Cardiac fibroblast (primary cell): ENCODE data around the gene OXA1L.
A peak's percentile ranks its signal among the peaks of the same experiment; 100 is the strongest.

Source experiments
- DNase-seq, 2 donors: peaks; one replicate each; pipeline versions ENCODE4 v3.0.0 to v3.0.0-alpha.2; 2010; ENCODE audit warnings: low read depth in 2 of 2
- H3K4me3 ChIP-seq, 2 donors: replicated peaks in 1 of 2; 1 replicate in 1 of 2; 2 replicates in 1 of 2; pipeline ENCODE4 v1.5.1; 2011; ENCODE audit warnings: low read depth in 2 of 2, low read length in 2 of 2, mild to moderate bottlenecking in 2 of 2, moderate library complexity in 1 of 2
- TF ChIP-seq, protein P1 (sequence below): IDR thresholded peaks from one replicate; pipeline ENCODE4 v1.5.1; 2011; ENCODE audit warnings: low read depth, mild to moderate bottlenecking, low read length, inconsistent platforms

Gene OXA1L

DNA sequence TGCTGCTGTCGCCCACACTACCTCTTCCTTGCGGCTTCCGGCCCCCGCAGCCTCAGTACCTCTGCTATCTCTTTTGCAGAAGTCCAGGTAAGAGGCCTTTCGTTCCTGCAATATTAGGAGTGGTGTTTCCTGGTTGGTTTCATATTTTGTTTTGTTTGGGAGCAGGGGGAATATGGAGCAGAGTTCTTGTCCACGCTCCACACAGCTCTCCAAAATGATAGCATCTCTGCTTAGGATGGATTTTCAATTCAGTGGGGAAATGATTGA, 768 bp downstream of the OXA1L start:
- peak overlapping the region; percentile 92 to 98 for H3K4me3 ChIP-seq
- TF ChIP-seq, protein P1, sequence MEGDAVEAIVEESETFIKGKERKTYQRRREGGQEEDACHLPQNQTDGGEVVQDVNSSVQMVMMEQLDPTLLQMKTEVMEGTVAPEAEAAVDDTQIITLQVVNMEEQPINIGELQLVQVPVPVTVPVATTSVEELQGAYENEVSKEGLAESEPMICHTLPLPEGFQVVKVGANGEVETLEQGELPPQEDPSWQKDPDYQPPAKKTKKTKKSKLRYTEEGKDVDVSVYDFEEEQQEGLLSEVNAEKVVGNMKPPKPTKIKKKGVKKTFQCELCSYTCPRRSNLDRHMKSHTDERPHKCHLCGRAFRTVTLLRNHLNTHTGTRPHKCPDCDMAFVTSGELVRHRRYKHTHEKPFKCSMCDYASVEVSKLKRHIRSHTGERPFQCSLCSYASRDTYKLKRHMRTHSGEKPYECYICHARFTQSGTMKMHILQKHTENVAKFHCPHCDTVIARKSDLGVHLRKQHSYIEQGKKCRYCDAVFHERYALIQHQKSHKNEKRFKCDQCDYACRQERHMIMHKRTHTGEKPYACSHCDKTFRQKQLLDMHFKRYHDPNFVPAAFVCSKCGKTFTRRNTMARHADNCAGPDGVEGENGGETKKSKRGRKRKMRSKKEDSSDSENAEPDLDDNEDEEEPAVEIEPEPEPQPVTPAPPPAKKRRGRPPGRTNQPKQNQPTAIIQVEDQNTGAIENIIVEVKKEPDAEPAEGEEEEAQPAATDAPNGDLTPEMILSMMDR = no peak
- no peak for DNase-seq

DNA sequence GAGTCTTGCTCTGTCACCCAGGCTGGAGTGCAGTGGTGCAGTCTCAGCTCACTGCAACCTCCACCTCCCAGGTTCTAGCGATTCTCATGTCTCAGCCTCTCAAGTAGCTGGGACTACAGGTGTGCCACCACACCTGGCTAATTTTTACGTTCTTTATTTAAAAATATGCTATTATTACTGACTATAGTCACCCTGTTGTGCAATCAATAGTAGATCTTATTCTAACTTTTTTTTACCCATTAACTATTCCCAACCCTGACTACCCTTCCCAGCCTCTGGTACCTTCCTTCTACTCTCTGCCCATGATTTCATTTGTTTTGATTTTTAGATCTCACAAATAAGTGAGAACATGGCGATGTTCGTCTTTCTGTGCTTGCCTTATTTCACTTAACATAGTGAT, 2.5 kb downstream of the OXA1L start:
- TF ChIP-seq, protein P1 = no peak
- H3K4me3 ChIP-seq = no peak overlapping the region
- DNase-seq = no peak

DNA sequence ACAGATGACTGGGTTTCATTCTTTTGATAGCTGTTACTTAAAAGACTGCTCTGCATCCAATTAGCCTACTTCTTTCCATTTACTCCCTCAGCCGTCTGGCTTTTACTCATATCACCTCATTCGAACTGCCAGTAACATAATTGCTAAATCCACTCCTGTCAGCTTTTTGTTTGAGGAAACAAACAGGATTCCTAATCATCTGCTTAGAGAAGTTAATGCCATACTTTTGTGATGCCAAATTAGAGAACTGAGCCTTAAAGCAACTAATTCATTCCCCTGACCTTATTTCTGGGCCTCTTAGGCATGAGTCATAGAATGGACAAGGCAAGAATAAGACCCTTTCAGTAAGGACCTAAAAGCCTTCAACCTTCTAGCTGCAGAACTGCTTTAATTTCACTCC, 2.9 kb downstream of the OXA1L start:
- no peak for DNase-seq
- H3K4me3 ChIP-seq = no peak overlapping the region
- TF ChIP-seq, protein P1 = no peak

DNA sequence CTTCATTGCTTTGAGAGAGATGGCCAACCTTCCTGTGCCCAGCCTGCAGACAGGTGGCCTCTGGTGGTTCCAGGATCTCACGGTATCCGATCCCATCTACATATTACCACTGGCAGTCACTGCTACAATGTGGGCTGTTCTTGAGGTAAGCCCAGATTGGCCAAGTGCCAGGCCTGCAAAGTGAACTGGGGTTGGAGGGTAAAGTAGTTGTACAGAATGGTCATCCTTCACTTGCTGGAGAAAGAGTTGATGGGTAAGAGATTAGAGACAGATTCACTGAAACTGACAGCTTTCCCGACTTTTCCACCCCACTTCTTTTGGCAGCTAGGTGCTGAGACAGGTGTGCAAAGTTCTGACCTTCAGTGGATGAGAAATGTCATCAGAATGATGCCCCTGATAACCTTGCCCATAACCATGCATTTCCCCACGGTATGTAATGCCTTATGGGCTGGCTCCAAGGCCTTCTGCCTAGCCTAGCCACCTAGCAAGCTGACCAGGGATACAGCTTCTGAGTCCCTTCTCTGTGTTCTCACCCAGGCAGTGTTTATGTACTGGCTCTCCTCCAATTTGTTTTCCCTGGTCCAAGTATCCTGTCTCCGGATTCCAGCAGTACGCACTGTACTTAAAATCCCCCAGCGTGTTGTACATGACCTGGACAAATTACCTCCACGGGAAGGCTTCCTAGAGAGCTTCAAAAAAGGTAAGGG, 4.1 kb downstream of the OXA1L start:
- TF ChIP-seq, protein P1 = no peak
- H3K4me3 ChIP-seq = no peak overlapping the region
- DNase-seq = no peak

DNA sequence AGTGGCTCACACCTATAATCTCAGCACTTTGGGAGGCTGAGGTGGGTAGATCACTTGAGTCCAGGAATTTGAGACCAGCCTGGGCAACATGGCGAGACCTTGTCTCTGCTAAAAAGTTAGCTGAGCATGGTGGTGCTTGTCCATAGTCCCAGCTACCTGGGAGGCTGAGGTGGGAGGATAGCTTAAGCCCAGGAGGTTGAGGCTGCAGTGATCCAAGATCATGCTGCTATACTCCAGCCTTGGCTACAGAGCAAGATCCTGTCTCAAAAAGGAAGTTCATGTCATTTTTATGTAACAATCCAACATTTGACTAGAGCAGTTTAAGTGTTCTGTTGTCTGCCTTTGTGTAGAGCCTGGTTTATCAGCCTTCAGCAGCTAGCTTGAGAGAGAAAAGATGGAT, 6.2 kb downstream of the OXA1L start:
- DNase-seq = no peak
- TF ChIP-seq, protein P1 = no peak
- H3K4me3 ChIP-seq = no peak overlapping the region

DNA sequence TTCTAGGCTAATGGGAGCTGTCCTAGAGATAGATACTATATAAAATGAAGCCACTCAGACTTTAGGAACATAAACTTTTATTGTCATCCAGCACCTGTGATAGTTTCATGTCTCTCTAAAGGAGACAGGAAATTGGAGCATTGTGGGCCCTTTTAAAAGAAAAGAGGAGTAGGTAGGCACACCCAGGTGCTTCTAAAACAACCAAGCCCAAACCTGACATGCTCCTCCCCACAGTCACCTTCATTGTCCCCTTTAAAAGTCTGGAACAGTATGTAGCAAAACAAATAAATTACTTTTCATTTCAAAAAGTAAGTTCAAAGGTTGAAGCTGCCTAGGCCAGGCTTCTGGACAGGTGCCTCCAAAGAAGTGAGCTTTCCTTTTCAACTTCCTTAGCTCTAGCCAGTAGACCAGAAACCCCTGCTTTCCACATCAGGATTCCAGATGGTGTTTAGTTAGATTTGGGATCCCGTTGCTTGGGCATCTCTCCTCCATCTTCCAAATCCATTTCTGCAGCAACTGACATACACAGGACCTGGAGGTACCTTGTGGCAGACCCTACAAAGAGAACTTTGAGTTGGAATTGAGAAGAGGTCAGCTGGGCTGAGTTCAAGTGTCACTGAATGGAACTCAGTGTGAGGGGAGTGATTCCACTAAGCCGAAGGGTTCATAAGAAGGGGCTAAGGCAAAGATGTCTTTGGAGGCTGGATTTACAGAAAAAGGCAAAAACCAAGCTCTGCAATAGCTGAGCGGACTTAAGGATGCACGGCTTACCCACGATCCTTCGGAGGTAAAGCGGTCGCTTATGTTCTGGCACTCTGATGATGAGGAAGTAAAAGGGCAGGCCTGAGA, 6.9 kb downstream of the OXA1L start:
- no peak for DNase-seq
- TF ChIP-seq, protein P1 = no peak
- H3K4me3 ChIP-seq = no peak overlapping the region
